Measurements from ENCODE around the gene ZEB2. TPM values are rescaled to one million over a fixed set of nuclear protein-coding genes. Genes with fewer than 3 reads are reported as not detected.

Gene ZEB2
- total RNA-seq, 2 experiments from 2014 or later: 4.0 to 16.9 TPM

DNA sequence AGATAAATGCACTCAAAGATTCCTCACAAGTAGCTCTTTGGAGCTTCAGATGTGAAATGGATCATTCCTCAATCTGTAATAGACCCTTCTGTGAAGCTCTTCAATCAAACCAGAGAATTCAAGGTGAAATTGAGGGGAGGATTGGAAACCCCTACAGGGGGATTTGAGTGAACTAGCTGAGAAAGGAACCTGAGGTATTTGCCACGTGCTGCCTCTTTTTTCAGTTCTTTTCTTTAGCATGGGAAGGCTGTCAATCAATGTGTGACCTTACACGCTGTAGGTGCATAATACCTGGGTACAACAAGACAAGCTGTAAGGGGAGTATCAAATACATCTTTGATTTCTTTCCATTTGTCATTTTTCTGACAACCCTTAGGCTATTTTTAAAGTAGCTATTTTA is 46.5 kb upstream of the ZEB2 start:
- Histone ChIP-seq H3K36me3 (ENCODE audit: insufficient read depth, low read length) (no peaks in the 10 kb centered on the region), H2AFZ (ENCODE audit: low read length) (no peak overlapping the region), H3K9me3 (ENCODE audit: low read length) (no peaks in the 10 kb centered on the region), H4K20me1 (ENCODE audit: insufficient read depth, low read length) (no peaks in the 10 kb centered on the region), H3K4me1 (ENCODE audit: insufficient read depth, low read length, poor library complexity, severe bottlenecking) (peaks cover 25% of the 10 kb centered on the region), H3K4me3 (ENCODE audit: low read depth, low read length, poor library complexity, severe bottlenecking) (no peak overlapping the region), H3K9me2 (ENCODE audit: insufficient read depth, low read length) (no peaks in the 10 kb centered on the region), H3K4me2 (ENCODE audit: low read length) (no peak overlapping the region), H3K79me2 (ENCODE audit: insufficient read depth, low read depth, low read length) (no peaks in the 10 kb centered on the region), H3K27ac (ENCODE audit: low read depth, low read length, poor library complexity, severe bottlenecking) (no peak overlapping the region)
- ChIA-PET POLR2A (interaction anchor here (0.6 to 2.5 kb wide), 7 partner anchors 9 to 107 kb away, joined by 3 to 8 read pairs (median 4); no protein-coding TSS in a partner anchor), CTCF (ENCODE audit: unreplicated experiment) (no interaction called here)
- no peak for DNase-seq (ENCODE audit: low spot score)
- TF ChIP-seq, protein P1, sequence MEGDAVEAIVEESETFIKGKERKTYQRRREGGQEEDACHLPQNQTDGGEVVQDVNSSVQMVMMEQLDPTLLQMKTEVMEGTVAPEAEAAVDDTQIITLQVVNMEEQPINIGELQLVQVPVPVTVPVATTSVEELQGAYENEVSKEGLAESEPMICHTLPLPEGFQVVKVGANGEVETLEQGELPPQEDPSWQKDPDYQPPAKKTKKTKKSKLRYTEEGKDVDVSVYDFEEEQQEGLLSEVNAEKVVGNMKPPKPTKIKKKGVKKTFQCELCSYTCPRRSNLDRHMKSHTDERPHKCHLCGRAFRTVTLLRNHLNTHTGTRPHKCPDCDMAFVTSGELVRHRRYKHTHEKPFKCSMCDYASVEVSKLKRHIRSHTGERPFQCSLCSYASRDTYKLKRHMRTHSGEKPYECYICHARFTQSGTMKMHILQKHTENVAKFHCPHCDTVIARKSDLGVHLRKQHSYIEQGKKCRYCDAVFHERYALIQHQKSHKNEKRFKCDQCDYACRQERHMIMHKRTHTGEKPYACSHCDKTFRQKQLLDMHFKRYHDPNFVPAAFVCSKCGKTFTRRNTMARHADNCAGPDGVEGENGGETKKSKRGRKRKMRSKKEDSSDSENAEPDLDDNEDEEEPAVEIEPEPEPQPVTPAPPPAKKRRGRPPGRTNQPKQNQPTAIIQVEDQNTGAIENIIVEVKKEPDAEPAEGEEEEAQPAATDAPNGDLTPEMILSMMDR (conservative IDR thresholded peaks at IDR 0.05; ENCODE audit: low read length): no peak
- no TSS peak for BruUV-seq (replicated peaks)
- intact Hi-C loops (cut with micrococcal nuclease; ENCODE audit: unreplicated experiment): no loop called here

DNA sequence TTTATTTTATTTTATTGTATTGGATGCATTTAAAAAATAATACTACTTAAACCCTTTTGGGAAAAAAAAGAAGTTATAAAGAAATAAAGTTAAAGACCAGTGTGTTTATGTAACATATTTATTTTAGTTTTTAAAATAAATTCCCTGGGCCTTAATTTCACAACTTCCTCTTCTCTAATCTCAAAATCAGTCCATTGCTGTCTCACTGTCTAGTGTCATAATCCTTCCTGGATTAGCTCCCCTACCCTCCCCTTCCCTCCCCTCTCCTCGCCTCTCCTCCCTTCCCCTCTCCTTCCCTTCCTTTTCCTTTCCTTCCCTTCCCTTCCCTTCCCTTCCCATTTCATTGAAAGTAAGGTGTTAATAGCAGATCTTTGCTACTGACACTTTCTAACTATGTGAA is 40.3 kb upstream of the ZEB2 start:
- no peaks in the 10 kb centered on the region for H4K20me1 ChIP-seq (ENCODE audit: insufficient read depth, low read length)
- no peak overlapping the region for H3K4me3 ChIP-seq (ENCODE audit: low read depth, low read length, poor library complexity, severe bottlenecking)
- H3K36me3 ChIP-seq (ENCODE audit: insufficient read depth, low read length): no peaks in the 10 kb centered on the region
- H3K4me1 ChIP-seq (ENCODE audit: insufficient read depth, low read length, poor library complexity, severe bottlenecking): peaks cover 31% of the 10 kb centered on the region
- H3K4me2 ChIP-seq (ENCODE audit: low read length): no peak overlapping the region
- TF ChIP-seq, protein P1 (conservative IDR thresholded peaks at IDR 0.05; ENCODE audit: low read length): no peak
- no peak for TF ChIP-seq EZH2phosphoT487 (IDR thresholded peaks at IDR 0.05; ENCODE audit: borderline replicate concordance, low read depth, low read length)
- CTCF ChIA-PET (ENCODE audit: unreplicated experiment): no interaction called here
- POLR2A ChIA-PET: interaction anchor here (1.5 kb wide), 1 partner anchor 23 kb away, joined by 5 read pairs; no protein-coding TSS in a partner anchor
- H3K9me2 ChIP-seq (ENCODE audit: insufficient read depth, low read length): no peaks in the 10 kb centered on the region
- intact Hi-C loops (cut with micrococcal nuclease; ENCODE audit: unreplicated experiment): loop anchor here (5.0 kb wide), 1 partner anchor 37 kb away; no protein-coding TSS in a partner anchor
- H3K9me3 ChIP-seq (ENCODE audit: low read length): no peaks in the 10 kb centered on the region
- no peak overlapping the region for H3K27ac ChIP-seq (ENCODE audit: low read depth, low read length, poor library complexity, severe bottlenecking)
- H2AFZ ChIP-seq (ENCODE audit: low read length): no peak overlapping the region
- no peaks in the 10 kb centered on the region for H3K79me2 ChIP-seq (ENCODE audit: insufficient read depth, low read depth, low read length)
- no peak for DNase-seq (ENCODE audit: low spot score)
- BruUV-seq (replicated peaks): no TSS peak

DNA sequence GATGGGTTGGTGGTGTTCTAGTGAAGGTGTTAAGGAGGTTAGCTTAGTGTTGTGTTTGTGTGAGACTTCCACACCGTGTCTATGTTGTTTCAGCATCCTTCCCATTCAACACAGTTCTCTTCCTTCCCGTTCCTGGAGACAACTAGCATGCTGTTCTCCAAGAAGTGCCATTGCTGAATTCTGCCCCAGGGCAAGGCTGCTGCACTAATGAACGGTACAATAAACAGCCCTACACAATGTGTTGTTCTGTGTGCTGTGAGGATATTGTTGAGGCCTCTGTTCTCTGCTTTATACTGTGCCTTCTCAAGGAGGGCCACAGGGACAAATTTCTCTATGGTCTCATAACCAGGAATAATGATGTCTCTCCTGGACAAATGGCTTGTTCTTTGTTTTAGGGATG is 39.8 kb upstream of the ZEB2 start:
- Histone ChIP-seq H3K4me3 (ENCODE audit: low read depth, low read length, poor library complexity, severe bottlenecking) (no peak overlapping the region), H3K9me3 (ENCODE audit: low read length) (no peaks in the 10 kb centered on the region), H3K9me2 (ENCODE audit: insufficient read depth, low read length) (no peaks in the 10 kb centered on the region), H3K4me1 (ENCODE audit: insufficient read depth, low read length, poor library complexity, severe bottlenecking) (peaks cover 31% of the 10 kb centered on the region), H3K79me2 (ENCODE audit: insufficient read depth, low read depth, low read length) (no peaks in the 10 kb centered on the region), H2AFZ (ENCODE audit: low read length) (no peak overlapping the region), H3K4me2 (ENCODE audit: low read length) (no peak overlapping the region), H3K36me3 (ENCODE audit: insufficient read depth, low read length) (no peaks in the 10 kb centered on the region), H3K27ac (ENCODE audit: low read depth, low read length, poor library complexity, severe bottlenecking) (no peak overlapping the region), H4K20me1 (ENCODE audit: insufficient read depth, low read length) (no peaks in the 10 kb centered on the region)
- ChIA-PET CTCF (ENCODE audit: unreplicated experiment) (no interaction called here), POLR2A (interaction anchor here (0.7 to 1.5 kb wide), 3 partner anchors 18 to 31 kb away, joined by 3 to 5 read pairs (median 4); no protein-coding TSS in a partner anchor)
- TF ChIP-seq, protein P1 (conservative IDR thresholded peaks at IDR 0.05; ENCODE audit: low read length): no peak
- TF ChIP-seq EZH2phosphoT487 (IDR thresholded peaks at IDR 0.05; ENCODE audit: borderline replicate concordance, low read depth, low read length): no peak
- no peak for DNase-seq (ENCODE audit: low spot score)
- intact Hi-C loops (cut with micrococcal nuclease; ENCODE audit: unreplicated experiment): loop anchor here (5.0 kb wide), 1 partner anchor 38 kb away; no protein-coding TSS in a partner anchor
- no TSS peak for BruUV-seq (replicated peaks)

Measured in OCI-LY7 (cell line).